GM19438 (cell line): Measurements from ENCODE around the gene ZNF217.
"Not testable (repeated sequence)": the region's sequence is repeated elsewhere in the genome, so short reads cannot be mapped to it uniquely, and the experiment has no call there.

ENCODE experiments used
- ATAC-seq: cut with Tn5 transposase; IDR thresholded peaks from one replicate; pipeline ENCODE4 v1.9.1; 2021; ENCODE audit warnings: low read depth; ENCODE audit not compliant: unreplicated experiment

The ZNF217 gene

DNA sequence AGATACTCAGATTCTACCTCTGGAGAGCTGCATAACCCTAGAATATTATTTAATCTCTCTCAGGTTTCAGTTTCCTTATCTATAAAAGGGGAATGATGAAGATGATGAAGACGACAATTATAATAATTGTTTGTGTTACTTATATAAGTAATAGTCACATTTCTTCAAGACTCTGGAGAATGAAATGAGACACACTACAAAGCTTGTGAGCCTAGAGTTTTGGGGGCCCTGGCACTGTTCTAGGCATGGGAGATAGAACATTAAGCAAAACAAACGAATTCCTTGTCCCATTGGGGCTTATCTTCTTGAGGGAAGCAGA, 5.4 kb upstream of the ZNF217 start:
- ATAC-seq: no peak

DNA sequence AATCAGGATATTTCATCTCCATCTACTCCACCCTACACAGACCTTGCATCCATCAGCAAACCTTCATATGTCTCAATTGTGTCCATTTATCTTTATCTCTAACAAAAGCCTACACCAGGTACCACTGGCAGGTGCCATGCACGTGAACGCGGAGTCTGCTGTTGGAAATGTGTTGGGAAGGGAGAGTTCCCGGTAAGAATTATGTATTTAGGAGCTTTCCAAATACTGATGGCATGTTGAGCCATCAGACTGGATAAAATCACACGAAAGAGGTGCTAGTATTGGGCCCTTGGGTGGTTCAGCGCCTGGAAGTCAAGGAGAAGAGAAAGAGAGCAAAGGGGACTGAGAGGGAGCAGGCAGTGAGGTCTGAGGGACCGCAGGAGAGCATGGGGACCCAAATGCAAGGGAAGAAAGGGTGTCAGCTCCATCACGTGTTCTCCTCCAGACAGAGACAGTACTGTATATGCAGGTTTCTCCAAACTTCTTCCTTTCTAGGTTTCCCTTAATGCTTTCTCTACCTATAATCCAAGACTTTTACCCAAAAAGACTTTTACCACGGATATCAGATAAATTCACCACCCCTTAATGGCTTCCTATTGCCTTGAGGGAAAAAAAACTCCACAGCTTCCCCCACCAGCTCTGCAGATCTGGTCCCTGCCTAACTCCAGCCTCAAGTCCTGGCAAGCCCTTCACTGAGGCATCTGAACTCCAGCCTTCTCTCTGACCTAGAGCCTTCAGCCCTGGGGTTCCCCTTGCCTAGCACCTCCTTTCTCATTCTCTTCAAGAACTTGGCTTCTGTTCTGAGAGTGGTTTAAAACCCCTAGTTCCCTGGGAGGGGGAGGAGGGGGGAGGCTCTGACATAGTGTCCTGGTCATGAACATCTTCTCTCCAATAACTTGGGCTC, 4.8 kb upstream of the ZNF217 start:
- no peak for ATAC-seq

DNA sequence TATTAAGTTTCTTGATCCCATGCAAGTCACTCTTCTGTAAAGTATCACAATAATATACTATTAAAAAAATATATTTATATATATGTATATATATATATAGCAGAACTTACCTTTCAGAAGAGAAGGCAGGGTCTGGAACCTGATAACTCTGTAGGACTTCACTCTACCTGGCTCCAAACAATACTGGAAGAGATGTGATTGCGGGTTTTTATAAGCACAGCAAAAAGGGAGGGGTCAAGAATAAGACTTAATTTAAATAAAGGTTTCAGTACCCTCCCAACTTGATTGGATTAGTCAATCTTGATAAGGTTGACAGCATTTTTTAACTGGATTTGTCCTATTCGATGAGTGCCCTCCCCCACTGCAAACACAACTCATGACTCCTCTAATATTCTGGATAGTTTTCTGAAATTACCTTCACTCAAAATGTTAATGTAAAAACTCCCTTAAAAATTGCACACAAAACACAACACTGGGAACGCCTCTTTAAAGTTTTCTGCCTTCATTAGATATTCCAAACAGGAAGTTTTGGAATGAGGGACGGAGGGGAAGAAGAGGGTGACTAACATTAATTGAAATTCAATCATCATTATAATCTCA, 4.0 kb upstream of the ZNF217 start:
- no peak for ATAC-seq

DNA sequence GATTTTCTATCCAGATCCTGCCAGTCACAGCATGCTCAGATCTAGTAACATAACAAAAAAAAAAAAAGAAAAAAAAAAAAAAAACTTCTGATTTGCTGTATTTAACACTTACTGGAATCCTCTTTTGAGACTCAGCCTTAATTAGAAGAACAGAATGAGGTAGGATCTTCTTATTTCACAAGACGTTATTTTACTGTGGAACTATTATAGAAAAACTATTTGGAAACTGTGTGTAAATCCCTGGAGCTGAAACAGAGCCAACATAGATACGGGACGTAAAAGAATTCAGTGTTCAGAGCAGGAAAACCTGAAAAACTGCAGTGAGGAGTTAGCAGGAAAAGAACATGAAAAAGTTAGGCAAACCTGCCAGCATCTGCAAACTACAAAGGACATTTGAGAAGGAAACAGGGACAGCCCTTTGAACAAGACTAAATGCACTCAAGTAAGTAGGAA, 3.4 kb upstream of the ZNF217 start:
- ATAC-seq: no peak

DNA sequence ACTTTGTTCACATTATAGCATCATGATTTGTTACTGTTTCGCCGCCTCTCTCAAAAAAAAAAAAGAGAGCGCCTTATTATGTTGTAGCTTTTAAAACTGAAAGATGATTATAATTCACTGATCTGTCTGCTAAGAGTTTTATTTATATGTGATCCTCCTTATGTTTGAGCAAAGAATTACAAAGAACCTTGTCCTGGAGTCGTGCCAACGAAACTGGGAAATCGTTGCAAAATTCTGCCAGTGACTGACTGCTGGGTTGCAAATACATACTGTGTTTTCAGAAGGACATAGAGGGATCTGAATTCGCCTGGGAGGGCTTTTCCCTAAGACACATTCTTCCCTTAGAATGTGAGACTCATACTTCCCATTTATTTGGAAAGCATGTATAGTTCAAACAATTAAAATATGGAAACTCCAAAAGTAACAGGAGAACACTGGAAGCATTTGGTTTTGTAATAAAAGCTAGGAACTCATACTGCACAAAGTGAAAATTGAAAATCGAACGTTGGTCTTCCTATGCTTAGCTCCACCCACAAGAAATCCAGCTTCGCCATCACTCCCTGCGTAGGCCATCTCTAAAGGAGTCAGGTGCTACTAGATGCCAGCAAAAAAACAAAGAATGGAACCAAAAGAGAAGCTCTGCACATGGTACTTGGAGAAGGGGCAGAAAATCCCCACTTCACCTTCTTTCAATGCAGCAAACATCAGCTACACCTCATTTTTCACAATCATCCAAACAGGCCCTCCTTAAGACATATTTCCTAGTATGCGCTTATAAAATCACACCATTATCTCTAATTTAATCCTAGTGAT, 2.8 kb upstream of the ZNF217 start:
- ATAC-seq: not testable (repeated sequence)

DNA sequence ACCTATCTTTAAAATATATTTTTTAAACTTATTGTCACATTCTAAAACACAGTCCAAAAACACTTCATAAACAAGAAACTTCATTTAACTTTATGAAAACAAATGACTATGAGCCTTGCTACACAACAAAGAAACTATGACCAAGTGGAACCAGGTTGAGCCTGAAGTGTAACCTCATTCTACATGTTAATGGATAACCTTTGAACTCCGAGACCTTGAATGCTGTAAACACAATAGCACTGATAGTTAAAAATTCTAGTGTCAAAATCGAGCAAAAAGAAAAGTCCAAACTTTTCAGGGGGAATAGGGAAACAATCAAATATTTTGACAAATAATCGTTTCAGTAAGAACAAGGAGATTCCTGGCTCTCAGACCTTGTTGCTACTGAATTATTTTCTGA, 2.1 kb upstream of the ZNF217 start:
- not testable (repeated sequence) for ATAC-seq

DNA sequence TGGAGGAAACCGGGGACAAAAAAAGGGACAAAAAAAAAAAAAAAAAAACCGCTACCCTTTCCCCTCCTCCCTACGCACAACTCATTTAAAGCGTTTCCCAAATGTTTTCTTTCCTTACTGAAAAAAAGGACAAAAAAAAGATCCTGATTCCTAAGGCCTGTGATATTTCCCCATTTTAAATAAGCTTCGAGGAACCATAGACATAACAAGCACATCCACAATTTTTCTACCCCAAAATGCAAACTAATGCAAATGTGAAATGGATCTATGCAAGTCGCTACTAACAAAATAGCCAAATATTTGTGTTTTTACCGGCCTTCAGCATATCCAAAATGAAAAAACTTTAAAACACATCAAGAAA, 1.4 kb upstream of the ZNF217 start:
- no peak for ATAC-seq

DNA sequence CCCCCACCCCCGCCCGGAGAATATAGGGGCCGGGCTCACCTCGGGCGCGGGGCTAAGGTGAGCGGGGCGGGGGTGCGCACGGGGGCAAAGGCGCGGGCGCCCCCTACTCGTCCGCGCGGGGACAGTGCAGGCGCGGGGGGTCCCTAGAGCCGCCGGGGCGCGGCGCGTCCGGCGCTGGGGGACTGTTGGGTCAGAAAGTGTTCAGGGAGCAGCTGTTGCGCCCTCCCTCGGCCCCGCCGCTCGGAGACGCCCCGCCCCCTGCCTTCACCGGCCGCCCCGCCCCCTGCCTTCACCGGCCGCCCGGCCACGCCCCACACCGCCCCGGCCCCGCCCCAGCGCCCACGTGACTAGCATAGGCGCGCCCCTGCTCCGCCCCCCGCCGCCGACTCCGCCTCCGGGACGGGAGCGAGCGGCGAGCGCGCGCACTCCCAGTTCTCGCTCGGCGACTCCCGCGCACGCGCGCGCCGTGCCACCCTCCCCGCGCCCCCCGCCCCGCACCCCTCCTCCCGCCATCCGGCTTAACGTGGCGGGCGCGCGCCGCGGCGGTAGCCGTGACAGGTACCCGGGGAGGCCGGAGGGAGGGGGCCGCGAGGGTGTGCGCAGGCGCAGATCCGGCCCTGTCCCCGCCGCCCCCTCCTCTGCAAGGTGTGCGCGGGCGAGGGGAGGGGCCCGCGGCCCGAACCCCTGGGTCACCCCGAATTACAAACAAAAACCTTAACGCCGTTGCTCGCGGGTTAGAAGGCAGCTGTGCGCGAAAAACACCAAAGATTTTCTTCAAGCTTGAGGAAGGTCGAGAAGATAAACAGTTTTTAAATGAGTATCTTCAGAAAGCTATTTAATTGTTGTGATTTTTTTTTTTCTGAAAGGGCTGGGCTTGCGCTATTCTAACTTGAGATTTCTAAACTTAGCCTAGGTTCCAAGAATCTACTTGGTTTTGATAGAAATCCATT, 704 bp upstream of the ZNF217 start:
- ATAC-seq: peak; percentile 67

DNA sequence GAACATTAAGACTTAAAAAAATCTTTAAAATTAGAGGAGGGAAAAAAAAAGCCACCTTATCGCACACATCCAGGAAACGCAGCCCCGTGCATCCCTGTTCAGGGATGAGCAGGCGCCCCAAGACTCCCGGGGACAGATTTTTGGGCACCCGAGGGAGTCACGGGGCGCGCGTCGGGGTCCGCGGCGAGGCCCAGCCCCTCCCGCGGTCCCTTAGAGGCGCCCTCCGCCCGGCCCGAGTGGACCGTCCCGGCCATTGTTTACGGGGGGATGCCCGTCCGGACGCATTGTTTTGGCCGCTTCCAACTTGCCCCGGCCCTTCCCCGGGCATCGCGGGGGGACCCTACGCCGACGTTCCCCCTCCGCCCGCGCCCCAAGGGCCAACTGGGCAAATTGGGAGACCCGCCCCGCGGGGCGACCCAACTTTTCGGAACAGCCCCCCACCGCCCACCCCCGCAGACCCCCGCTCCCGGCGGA, 610 bp downstream of the ZNF217 start:
- ATAC-seq: no peak

DNA sequence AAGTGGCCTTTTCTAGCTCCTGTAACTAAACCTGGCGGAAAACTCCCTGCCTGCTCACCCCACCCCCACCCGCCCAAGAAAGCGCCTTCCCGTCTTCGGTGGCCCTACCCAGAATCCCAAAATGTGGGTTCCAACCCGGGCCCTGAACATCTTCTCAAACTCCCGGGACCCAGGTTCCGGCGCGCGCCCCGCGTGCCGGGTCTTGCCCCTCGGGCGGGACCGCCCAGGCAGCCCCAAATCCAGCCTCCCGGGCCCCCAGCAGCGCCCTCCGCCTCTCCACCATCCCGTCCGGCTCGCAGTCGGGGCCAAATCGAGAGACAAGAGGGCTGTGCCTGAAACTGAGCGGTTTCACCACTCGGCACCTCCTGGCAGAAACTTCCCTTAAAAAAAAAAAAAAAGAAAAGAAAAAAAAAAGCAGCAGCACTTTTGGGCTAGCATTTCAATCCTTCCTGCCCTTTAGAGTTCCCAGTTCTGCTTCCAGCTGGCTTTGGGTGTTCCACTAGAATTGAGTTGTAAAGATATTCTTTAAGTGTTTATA, 1.1 kb downstream of the ZNF217 start:
- not testable (repeated sequence) for ATAC-seq

DNA sequence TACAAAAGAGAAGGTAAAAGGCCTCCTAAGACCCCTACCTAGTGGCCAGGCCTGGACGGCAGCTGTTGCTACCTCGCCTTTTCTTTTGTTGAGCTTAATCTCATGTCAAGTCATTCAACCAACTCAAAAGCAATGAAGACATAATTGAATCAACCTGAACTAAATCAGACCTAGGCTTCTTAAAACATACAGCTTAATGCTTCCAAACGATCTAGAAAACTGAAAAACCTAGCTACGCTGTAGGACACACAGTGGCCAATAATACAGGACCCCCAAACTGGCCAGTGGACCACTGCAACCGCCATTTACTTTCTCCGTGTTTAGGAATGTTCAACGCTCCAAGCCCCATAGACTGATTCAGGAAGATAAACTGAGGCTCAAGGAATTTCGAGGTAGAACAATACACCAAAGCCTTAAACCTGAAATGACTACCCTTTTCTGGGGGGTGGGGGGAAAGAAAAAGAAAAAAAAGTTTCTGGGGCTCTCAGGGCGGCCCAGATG, 1.6 kb downstream of the ZNF217 start:
- not testable (repeated sequence) for ATAC-seq

DNA sequence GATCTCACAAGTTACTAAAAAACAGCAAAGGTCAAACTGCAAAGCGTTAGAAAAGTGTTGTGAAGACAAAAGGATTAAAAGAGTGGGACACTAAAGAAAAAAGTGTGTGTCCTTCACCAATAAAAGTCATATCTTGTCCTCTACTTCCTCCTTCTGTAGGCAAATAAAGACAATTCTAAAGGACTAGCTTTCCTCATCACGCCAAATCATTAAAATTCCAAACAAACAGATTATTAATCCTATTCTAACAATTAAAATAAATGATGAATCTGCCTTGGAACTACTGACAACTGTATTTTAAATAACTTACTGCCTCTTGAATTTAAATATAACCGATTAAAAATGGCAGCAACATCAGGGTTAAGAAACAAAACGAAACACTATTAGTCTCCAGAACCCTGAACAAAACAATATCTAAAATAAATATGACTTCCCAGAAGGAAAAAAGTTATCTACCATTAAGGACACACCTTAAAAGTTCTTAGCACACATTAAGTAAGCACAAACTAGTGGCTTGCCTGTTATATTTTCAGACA, 2.4 kb downstream of the ZNF217 start:
- not testable (repeated sequence) for ATAC-seq

DNA sequence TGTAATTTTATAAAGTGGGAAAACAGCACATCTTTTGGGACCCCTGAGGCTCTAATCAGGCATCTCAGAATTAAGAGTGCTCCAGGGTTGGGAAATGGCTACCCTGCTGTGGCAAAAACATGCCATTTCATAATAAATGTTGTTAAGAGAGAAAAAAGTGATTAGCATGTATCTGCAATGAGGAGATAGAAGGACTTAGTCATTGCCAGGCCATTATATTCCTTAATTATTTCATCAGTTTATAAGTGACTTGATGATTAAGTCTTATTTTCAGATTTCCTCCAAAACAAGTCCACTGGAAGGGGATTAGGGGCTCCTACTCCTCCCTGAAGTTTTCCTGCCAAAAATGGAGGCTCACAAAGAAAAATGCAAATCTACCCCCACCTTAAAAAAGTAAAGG, 3.0 kb downstream of the ZNF217 start:
- ATAC-seq: not testable (repeated sequence)

DNA sequence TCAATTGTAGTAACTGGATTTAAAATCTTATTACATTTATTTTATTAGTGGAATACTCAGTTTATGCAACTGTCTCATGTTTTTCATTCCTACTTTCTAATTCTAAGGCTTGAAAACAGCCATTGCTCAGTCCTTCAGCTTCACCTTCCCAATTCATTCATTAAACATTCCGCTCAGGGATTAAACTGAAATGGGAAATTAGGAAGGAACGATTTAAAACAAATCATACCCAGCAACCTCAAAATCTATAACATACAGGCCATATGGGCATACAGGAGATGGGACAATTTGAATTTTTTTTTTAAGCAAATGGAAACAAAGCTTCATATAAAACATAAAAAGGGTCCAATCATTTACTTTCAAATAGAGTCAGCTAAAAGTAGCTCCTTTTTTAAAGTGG, 3.5 kb downstream of the ZNF217 start:
- ATAC-seq: not testable (repeated sequence)

DNA sequence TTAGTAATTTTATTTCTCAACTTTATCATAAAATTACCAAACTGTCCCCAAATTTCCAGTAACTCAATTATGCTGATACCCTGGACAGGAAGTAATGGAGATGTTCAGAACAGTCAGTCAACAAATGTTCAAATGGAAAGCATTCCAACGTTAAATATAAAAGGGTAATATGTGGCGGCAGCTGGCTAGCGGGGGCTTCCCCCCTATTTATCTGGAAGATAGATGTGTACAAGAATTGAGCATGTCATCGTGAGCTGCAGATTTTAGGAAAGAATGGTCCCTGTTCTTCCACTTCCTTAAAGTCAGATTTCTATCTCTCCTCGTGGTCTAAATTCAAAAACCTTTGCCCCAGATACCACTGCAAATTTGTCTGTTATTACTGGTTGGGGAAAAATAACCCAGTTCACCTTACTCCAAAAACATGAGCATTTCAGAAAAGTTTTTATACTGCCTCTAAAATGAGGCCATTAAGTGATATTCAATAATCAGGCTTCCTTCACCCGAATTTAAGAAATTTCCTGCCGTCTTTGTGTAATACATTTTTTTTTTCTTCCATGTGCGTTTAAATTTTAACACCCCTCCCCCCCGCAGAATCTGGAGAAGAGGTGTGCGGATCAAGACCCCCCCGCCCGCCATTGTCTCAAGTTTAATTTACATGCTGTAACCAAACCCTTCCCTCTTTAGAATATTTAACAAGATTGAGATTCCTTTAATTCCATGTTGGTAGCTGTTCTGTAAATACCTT, 4.1 kb downstream of the ZNF217 start:
- ATAC-seq: not testable (repeated sequence)

DNA sequence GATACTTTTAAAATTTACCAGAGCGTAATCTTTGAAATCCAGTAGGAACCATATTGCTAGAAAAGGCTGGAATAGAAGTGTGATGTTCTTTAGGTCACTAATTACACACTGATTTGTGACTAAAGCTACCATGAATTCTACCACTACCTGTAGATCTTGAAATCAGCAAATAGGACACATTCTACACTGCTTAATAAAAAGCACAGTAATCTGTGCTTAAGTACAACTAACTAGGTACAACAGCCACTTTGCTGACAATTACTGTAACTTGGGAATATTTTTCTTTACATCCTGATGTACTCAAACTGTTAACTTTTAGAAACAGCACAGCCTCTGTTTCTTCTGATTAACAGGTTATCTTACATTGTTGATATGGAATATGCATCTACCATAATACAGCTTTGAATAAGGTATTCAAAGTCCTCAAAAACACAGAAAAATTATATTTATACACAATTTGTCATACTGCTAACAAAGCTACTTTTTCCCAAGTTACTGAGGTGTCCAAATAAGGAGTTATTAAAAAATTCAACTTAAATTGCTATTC, 6.4 kb downstream of the ZNF217 start:
- not testable (repeated sequence) for ATAC-seq

DNA sequence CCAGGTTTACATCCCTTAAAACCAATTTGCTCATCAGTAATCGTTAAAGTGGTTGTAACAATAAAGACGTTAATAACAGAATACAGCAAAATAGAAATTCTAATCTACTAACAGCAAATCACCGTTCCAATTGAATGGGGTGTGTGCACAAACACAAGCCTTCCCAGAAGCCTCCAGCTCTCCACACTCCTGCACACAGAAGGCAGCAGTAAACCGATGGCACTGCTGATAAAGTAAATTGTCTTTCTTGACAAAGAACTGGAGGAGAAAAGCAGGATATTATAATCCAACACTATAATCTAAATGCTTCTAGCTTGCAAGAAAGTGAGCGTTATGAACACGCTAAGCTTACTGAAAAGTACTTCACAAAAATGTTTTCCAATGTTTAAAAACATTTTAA, 7.0 kb downstream of the ZNF217 start:
- ATAC-seq: no peak

DNA sequence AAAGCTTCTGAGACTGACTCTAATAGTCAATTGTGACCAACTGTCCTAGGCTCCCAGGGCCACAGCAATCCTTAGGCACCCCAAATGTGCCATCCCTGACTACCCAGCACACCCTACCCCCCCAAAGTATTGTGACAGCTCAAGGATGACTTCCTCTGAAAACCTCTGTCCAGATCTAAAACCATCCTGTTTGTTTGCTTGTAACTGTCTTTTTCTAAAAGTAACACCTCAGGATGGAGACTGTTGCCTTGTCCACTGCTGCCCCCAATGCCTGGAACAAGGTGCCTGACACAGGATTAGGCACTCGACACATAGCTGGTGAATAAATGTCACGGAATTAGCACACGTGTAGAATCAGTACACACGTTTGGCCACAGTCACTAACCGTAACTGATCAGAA, 7.7 kb downstream of the ZNF217 start:
- not testable (repeated sequence) for ATAC-seq
